ENCODE data around the gene NLN.

The NLN gene

GRCh38 chr5:65808818-65809217 is 86.8 kb downstream of the NLN start:
- no peak for DNase-seq (ENCODE audit: low spot score)

GRCh38 chr5:65809817-65810531 is 88.0 kb downstream of the NLN start:
- DNase-seq (ENCODE audit: low spot score), result no peak

DNA sequence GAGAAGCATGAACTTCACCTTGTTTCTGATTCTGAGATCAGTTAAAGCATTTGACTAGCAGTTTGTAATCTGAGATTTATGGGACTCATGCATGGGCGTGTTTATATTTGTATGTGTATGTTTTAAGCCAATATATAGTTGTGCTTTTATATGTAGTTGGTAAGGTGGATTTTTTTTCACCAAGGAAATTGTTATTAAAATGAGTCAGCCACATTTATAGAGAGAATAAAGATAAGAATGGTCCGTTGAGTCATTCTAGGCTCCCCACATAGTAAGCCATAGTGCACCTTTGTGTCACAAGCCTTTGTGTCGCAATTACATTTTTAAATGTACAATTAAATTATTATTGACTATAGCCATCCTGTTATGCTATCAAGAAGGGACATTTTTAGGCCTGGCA is 89.0 kb downstream of the NLN start:
- no peak for DNase-seq (ENCODE audit: low spot score)

- no peak for DNase-seq (ENCODE audit: low spot score)
Measured at GRCh38 chr5:65811885-65812284, 89.9 kb downstream of the NLN start.

DNA sequence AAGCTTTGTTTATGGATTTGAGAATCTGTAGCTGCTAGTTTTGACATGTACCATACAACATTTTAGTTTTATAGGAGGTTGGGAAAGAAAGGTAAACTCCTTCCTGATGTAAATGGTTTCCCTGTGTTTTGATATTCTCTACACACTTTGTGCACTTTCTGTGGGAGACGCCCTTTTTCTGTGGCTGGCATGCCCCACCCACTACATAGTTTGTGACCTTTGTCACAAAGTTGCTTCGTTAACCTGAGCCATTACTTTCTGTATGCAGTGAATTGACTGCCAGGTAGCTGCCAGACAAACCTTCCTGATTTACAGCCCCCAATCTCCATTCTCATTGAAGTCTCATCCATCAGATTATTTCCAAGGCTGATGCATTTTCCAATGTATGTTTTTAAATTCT is 90.6 kb downstream of the NLN start:
- DNase-seq (ENCODE audit: low spot score), result no peak

- DNase-seq (ENCODE audit: low spot score), result no peak
Measured at GRCh38 chr5:65813174-65813573, 91.2 kb downstream of the NLN start.

GRCh38 chr5:65815161-65815560 is 93.2 kb downstream of the NLN start:
- DNase-seq (ENCODE audit: low spot score), result no peak

GRCh38 chr5:65816729-65817128 is 94.7 kb downstream of the NLN start:
- no peak for DNase-seq (ENCODE audit: low spot score)

DNA sequence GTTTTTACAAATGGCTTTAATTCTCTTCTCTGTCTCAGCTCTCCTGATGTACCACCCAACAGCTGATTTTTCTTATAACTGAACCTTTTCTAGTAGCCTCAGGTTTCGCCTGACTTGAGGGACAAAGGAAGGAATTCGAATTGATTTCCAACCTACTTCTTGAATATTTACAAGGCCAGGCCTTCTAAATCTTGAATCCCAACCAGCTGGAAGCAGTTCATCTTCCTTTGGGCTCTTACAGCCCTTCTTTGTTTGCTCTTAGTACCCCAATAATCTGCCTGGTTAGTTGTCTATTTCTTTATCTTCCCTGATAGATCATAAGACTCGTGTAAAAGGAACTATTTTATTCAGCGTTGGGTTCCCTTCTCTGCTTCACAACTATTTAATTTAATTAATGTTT is 95.9 kb downstream of the NLN start:
- no peak for DNase-seq (ENCODE audit: low spot score)

DNA sequence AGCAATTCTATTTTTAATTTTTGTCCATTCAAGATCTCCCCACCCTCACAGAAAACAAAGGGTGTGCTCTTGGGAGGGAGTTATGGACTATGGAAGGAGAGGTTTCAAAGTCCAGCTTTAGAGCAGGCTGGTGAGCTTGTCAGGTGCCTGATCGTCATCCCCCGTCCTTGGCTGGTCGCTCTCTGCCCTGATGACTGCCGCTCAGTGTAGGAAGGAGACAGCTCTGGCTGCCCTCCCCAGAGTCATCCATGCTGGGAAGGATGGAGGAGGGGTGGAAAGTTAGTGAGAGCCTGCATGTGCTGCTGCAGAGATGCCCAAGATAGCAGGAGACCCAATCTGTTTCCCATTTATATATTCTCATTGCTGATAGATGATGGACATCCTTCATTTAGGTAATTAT is 96.6 kb downstream of the NLN start:
- no peak for DNase-seq (ENCODE audit: low spot score)

- DNase-seq (ENCODE audit: low spot score), result no peak
Measured at GRCh38 chr5:65819215-65819904, 97.4 kb downstream of the NLN start.

DNA sequence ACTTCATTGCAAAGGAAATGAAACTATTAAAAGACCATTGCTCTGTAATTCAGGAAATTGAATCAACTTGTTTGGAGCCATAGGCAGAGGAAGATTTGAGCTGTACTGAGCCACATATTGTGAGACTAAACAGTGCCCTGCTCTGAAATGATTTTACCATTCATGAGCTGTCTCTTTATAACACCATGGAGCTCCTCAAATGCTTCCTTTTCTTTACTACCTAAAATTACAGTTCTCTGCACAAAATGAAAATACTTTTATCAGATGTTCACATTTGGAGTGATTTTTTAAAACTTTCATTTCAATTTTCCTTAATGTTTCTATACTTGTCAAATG is 97.9 kb downstream of the NLN start:
- DNase-seq (ENCODE audit: low spot score), result no peak

DNA sequence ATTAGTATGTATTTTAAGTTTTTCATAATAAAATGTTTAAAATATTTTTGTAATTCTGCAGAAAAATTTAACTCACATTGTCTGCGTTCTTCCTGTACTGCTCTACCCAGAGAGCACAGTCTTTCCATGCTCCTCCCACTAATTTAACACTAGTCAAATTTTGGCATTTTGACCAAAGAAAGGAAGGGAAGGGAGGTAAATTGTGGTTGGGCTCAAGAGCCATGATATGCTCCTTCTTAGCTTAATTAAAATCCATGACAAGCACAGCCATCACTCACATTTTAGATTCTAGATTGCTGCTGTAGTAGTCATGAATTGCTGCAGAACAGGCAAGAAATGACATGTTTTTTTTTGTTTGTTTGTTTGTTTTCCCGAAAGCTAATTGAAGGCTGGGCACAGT is 98.4 kb downstream of the NLN start:
- DNase-seq (ENCODE audit: low spot score), result no peak

- no peak for DNase-seq (ENCODE audit: low spot score)
Measured at GRCh38 chr5:65821966-65822365, 100.0 kb downstream of the NLN start.

GRCh38 chr5:65822710-65823109 is 100.7 kb downstream of the NLN start:
- DNase-seq (ENCODE audit: low spot score), result no peak

DNA sequence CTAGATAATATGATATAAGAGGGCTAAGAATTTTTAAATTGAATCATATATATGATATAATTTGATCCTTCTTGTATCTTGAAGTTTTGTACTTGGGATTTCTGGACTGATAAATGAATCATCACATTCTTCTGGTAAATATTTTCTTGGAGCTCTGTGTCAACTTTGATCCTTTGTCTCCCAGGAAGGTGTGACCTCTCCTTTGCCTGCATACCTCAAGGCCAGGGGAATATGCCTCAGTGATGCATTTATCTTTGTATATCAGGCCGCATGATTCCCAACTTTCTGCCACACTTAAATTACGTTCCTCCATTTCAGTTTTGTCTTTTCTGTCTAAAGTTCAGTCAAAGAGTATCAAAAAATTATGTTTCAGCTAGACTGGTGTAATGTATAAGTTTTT is 101.2 kb downstream of the NLN start:
- DNase-seq (ENCODE audit: low spot score), result no peak

- DNase-seq (ENCODE audit: low spot score), result no peak
Measured at GRCh38 chr5:65823845-65824445, 101.9 kb downstream of the NLN start.

DNA sequence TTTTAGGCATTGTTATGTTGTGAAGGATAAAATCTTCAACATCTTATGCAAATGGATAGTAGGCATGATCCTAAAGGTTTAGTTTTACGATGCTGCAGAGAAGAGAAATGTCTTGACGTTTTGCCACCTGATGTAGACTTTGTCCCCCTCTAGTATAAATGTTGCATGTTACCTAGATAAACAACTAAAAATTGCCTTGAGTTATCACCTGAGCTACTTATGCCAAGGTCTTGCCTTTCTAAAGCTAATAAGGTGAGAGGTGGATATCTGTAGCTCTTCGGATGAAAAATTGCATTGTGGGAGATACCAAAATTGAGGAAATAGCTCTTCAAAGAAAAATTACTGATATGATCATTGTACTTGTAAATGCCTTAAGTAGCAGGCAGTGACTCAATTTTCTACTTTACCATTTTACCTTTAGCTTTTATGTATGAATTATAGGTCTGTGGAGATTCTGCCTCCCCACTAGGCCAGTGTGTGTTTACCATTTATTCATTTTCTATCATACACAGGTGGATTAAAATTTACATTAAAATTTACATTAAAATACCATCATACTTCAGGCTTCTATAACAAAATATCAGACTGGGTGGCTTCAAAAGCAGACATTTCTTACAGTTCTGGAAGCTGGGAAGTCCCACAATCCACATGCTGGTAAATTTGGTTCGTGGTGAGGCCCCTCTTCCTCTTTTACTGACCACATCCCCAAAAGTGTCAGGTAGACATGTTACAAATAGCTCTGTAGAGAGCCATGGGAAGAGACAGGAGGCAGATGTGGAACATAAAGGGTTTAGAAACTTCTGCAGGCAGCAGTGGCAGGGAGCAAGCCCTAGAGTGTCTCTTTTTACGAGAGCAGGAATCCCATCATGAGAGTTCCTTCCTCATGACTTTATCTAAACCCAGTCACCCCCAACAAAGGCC is 103.7 kb downstream of the NLN start:
- DNase-seq (ENCODE audit: low spot score), result no peak

- no peak for DNase-seq (ENCODE audit: low spot score)
Measured at GRCh38 chr5:65828022-65828896, 106.3 kb downstream of the NLN start.

DNA sequence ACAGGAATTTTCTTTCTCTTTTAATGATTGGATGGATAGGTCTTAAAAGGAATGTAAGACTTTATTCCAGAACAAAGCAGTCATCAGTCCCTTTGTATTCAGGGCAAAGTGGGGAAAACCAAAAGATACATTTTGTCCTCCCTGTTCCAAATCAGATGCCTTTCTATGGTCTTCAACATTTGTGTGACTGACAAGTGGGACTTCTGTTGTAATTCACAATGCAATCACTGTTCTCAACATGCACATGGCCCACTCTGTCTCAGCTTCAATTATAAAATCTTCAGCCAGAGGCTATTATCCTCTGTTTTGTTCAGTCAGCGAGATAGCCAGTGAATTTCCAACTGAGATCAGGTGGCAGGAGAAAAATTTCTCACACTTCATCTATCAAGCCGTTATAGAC is 108.9 kb downstream of the NLN start:
- no peak for DNase-seq (ENCODE audit: low spot score)

GRCh38 chr5:65831276-65831675 is 109.3 kb downstream of the NLN start:
- DNase-seq (ENCODE audit: low spot score), result no peak

GRCh38 chr5:65832152-65832551 is 110.1 kb downstream of the NLN start:
- no peak for DNase-seq (ENCODE audit: low spot score)

All from RKO (cell line).